ENCODE results near the gene FAM184B.

Gene FAM184B

GRCh38 chr4:17636696-17637622, 144.5 kb downstream of the FAM184B start:
- peak; percentile 28 to 31 for DNase-seq (ENCODE audit: low read depth in 2 of 2)

- DNase-seq (ENCODE audit: low read depth in 2 of 2), result no peak
Measured at GRCh38 chr4:17636341-17636695, 145.1 kb downstream of the FAM184B start.

- no peak for DNase-seq (ENCODE audit: low read depth in 2 of 2)
Measured at GRCh38 chr4:17635056-17635455, 146.4 kb downstream of the FAM184B start.

GRCh38 chr4:17633600-17633999, 147.8 kb downstream of the FAM184B start:
- DNase-seq (ENCODE audit: low read depth in 2 of 2), result no peak

- DNase-seq (ENCODE audit: low read depth in 2 of 2), result no peak
Measured at GRCh38 chr4:17630228-17630627, 151.2 kb downstream of the FAM184B start.

- no peak for DNase-seq (ENCODE audit: low read depth in 2 of 2)
Measured at GRCh38 chr4:17624821-17625220, 156.6 kb downstream of the FAM184B start.

GRCh38 chr4:17623451-17624001, 157.9 kb downstream of the FAM184B start:
- no peak for DNase-seq (ENCODE audit: low read depth in 2 of 2)

- DNase-seq (ENCODE audit: low read depth in 2 of 2), result no peak
Measured at GRCh38 chr4:17619416-17620105, 161.9 kb downstream of the FAM184B start.

GRCh38 chr4:17618926-17619325, 162.5 kb downstream of the FAM184B start:
- DNase-seq (ENCODE audit: low read depth in 2 of 2), result no peak

GRCh38 chr4:17616283-17616682, 165.1 kb downstream of the FAM184B start:
- no peak for DNase-seq (ENCODE audit: low read depth in 2 of 2)

- peak; percentile 87 to 94 for DNase-seq (ENCODE audit: low read depth in 2 of 2)
Measured at GRCh38 chr4:17614416-17615299, 166.8 kb downstream of the FAM184B start, which contains the start of gene MED28. Gene MED28 (plus strand): TSS chr4:17614641. CDS start chr4:17614655, 14 bp downstream.

GRCh38 chr4:17613761-17614415, 167.5 kb downstream of the FAM184B start:
- DNase-seq (ENCODE audit: low read depth in 2 of 2), result peak in 1 of 2 donors; percentile 7

GRCh38 chr4:17605236-17605635, 176.2 kb downstream of the FAM184B start:
- DNase-seq (ENCODE audit: low read depth in 2 of 2), result no peak

GRCh38 chr4:17599826-17600225, 181.6 kb downstream of the FAM184B start:
- DNase-seq (ENCODE audit: low read depth in 2 of 2), result no peak

- no peak for DNase-seq (ENCODE audit: low read depth in 2 of 2)
Measured at GRCh38 chr4:17597517-17597916, 183.9 kb downstream of the FAM184B start.

GRCh38 chr4:17595471-17596005, 185.9 kb downstream of the FAM184B start:
- DNase-seq (ENCODE audit: low read depth in 2 of 2), result no peak

GRCh38 chr4:17589355-17589754, 192.1 kb downstream of the FAM184B start:
- no peak for DNase-seq (ENCODE audit: low read depth in 2 of 2)

GRCh38 chr4:17587094-17587822, 194.2 kb downstream of the FAM184B start:
- DNase-seq (ENCODE audit: low read depth in 2 of 2), result no peak

GRCh38 chr4:17584521-17585213, 196.8 kb downstream of the FAM184B start:
- no peak for DNase-seq (ENCODE audit: low read depth in 2 of 2)

All from stimulated activated CD8-positive, alpha-beta memory T cell treated with anti-CD3 and anti-CD28 coated beads, Interleukin-15, amount 100 ng/mL, for 4 hours (primary cell).